Natural killer cell (primary cell): ENCODE data around the gene METAP1D. TPM values are rescaled to one million over a fixed set of nuclear protein-coding genes. Genes with fewer than 3 reads are reported as not detected.

Experiments used
- ATAC-seq, 3 donors: fragments of 150-1000 bp in 2 of 3; fragments of 200-7000 bp in 1 of 3; cut with Tn5 transposase; 1 replicate in 1 of 3; 2 replicates in 2 of 3; pipeline ENCODE4 v1.10.0; 2021; ENCODE audit warnings: mild to moderate bottlenecking in 2 of 3, moderate library complexity in 2 of 3
- DNase-seq, 2 donors: peaks; one replicate each; pipeline versions ENCODE4 v3.0.0 to v3.0.0-alpha.2; 2013 to 2021; ENCODE audit warnings: mixed read lengths in 1 of 2
- H3K27ac ChIP-seq: one replicate; pipeline ENCODE4 v1.5.1; 2013; ENCODE audit warnings: mild to moderate bottlenecking, low read length
- H3K27me3 ChIP-seq: one replicate; pipeline ENCODE4 v1.6.1; 2013; ENCODE audit warnings: low read length; ENCODE audit not compliant: control insufficient read depth, insufficient read depth
- H3K36me3 ChIP-seq: one replicate; pipeline ENCODE4 v1.6.1; 2013; ENCODE audit warnings: low read length; ENCODE audit not compliant: control insufficient read depth, insufficient read depth
- H3K4me1 ChIP-seq: one replicate; pipeline ENCODE4 v1.6.1; 2013; ENCODE audit warnings: low read length; ENCODE audit not compliant: control insufficient read depth, insufficient read depth
- H3K4me3 ChIP-seq: one replicate; pipeline ENCODE4 v1.5.1; 2013; ENCODE audit warnings: low read length
- H3K9me3 ChIP-seq: one replicate; pipeline ENCODE4 v1.6.1; 2013; ENCODE audit warnings: low read length; ENCODE audit not compliant: control insufficient read depth, insufficient read depth
- H3K27ac Mint-ChIP-seq, 2 donors: one replicate each; pipeline ENCODE4 v1.8.0; 2022; ENCODE audit warnings: mild to moderate bottlenecking in 2 of 2, mixed read lengths in 2 of 2, moderate library complexity in 1 of 2
- H3K27me3 Mint-ChIP-seq, 2 donors: one replicate each; pipeline ENCODE4 v1.8.0; 2022; ENCODE audit warnings: low read depth in 2 of 2, mixed read lengths in 2 of 2
- H3K36me3 Mint-ChIP-seq: one replicate; pipeline ENCODE4 v1.8.0; 2022; ENCODE audit warnings: mixed read lengths
- H3K4me1 Mint-ChIP-seq, 2 donors: one replicate each; pipeline ENCODE4 v1.8.0; 2022; ENCODE audit warnings: mixed read lengths in 2 of 2
- H3K4me3 Mint-ChIP-seq: one replicate; pipeline ENCODE4 v1.8.0; 2022; ENCODE audit warnings: mild to moderate bottlenecking, moderate library complexity, mixed read lengths
- H3K9me3 Mint-ChIP-seq, 2 donors: one replicate each; pipeline ENCODE4 v1.8.0; 2022; ENCODE audit warnings: mixed read lengths in 2 of 2
- CTCF ChIP-seq: fragments of 200-600 bp; IDR thresholded peaks from one replicate; pipeline ENCODE4 v1.8.0; 2022; ENCODE audit warnings: antibody characterized with exemption
- WGBS: methylation state at CpG from one replicate; pipeline ENCODE4 v1.1.7; 2013; ENCODE audit warnings: missing lambda C conversion rate; ENCODE audit not compliant: insufficient coverage; 5-methylcytosine and 5-hydroxymethylcytosine counted together
- intact Hi-C: fragments of 100-400 bp; cut with micrococcal nuclease; formaldehyde crosslinking; loops from one replicate; pipeline ENCODE4 v1.14.2; 2022
- total RNA-seq, 4 donors: library from RNA; stranded (reverse); fragments of 120-200 nt in 1 of 4; gene quantifications; one replicate each; pipeline versions ENCODE4 v1.2.3 to v1.2.4, GENCODE V29; 2013 to 2022

The METAP1D gene
- total RNA-seq, 3 donors from 2014 or later (not counting 1 experiment from before 2014, with no cell fraction given), result 2.8 to 3.4 (median 3.2) TPM

GRCh38 chr2:172039011-172039704 lies 39.4 kb downstream of the METAP1D start:
- no peaks in the 10 kb centered on the region for H3K27me3 Mint-ChIP-seq
- Histone ChIP-seq H3K36me3 (no peaks in the 10 kb centered on the region), H3K27ac (no peak overlapping the region), H3K4me3 (no peak overlapping the region), H3K27me3 (no peaks in the 10 kb centered on the region), H3K4me1 (no peaks in the 10 kb centered on the region), H3K9me3 (no peaks in the 10 kb centered on the region)
- DNase-seq (no peak), ATAC-seq (no peak)
- H3K4me1 Mint-ChIP-seq, result no peaks in the 10 kb centered on the region
- intact Hi-C loops, result no loop called here
- no peaks in the 10 kb centered on the region for H3K9me3 Mint-ChIP-seq
- WGBS, result 75% methylated on average over 2 of the region's 3 CpGs
- no peak for TF ChIP-seq CTCF
- H3K4me3 Mint-ChIP-seq, result no peak overlapping the region
- no peak overlapping the region for H3K27ac Mint-ChIP-seq
- H3K36me3 Mint-ChIP-seq, result no peaks in the 10 kb centered on the region

GRCh38 chr2:172040311-172040710 lies 40.6 kb downstream of the METAP1D start:
- no peaks in the 10 kb centered on the region for H3K4me1 ChIP-seq
- ATAC-seq, result no peak
- H3K4me1 Mint-ChIP-seq, result no peaks in the 10 kb centered on the region
- TF ChIP-seq CTCF, result no peak
- no peak overlapping the region for H3K27ac ChIP-seq
- no peaks in the 10 kb centered on the region for H3K27me3 Mint-ChIP-seq
- intact Hi-C loops, result no loop called here
- no peak overlapping the region for H3K4me3 Mint-ChIP-seq
- no peaks in the 10 kb centered on the region for H3K9me3 Mint-ChIP-seq
- H3K27me3 ChIP-seq, result no peaks in the 10 kb centered on the region
- 100% methylated on average over 1 of the region's 6 CpGs for WGBS
- H3K36me3 Mint-ChIP-seq, result no peaks in the 10 kb centered on the region
- no peaks in the 10 kb centered on the region for H3K36me3 ChIP-seq
- H3K4me3 ChIP-seq, result no peak overlapping the region
- no peak overlapping the region for H3K27ac Mint-ChIP-seq
- DNase-seq, result no peak
- H3K9me3 ChIP-seq, result no peaks in the 10 kb centered on the region

- WGBS, result no CpG with 5 or more reads among the region's 1 CpG
- Histone ChIP-seq H3K27ac (no peak overlapping the region), H3K9me3 (no peaks in the 10 kb centered on the region), H3K27me3 (no peaks in the 10 kb centered on the region), H3K4me1 (no peaks in the 10 kb centered on the region), H3K36me3 (no peaks in the 10 kb centered on the region), H3K4me3 (no peak overlapping the region)
- no peak for TF ChIP-seq CTCF
- Mint-ChIP-seq H3K27me3 (peaks cover 0 to 6% of the 10 kb centered on the region in 2 donors), H3K4me1 (no peaks in the 10 kb centered on the region), H3K36me3 (no peaks in the 10 kb centered on the region), H3K4me3 (no peak overlapping the region), H3K9me3 (no peaks in the 10 kb centered on the region), H3K27ac (no peak overlapping the region)
- DNase-seq (no peak), ATAC-seq (no peak)
- intact Hi-C loops, result no loop called here
Observed at GRCh38 chr2:172046080-172046678, 46.4 kb downstream of the METAP1D start.
